Esophagus squamous epithelium (tissue), 4 donors: ENCODE results near the gene KLHL35.
A peak's percentile ranks its signal among the peaks of the same experiment; 100 is the strongest.

Experiments
- POLR2A ChIP-seq, 4 donors: fragments of 450-650 bp; IDR thresholded peaks; one replicate each; pipeline ENCODE4 v1.6.1; 2017; ENCODE audit warnings: antibody characterized with exemption in 4 of 4, mild to moderate bottlenecking in 4 of 4, moderate library complexity in 3 of 4
- TF ChIP-seq, protein P1 (sequence below), 6 experiments: fragments of 450-650 bp in 4 of 6; fragments of 200-600 bp in 2 of 6; sonication (generic) in 2 of 6; IDR thresholded peaks; one replicate each; pipeline ENCODE4 v1.5.1; 2016 to 2019; ENCODE audit warnings: antibody characterized with exemption in 6 of 6, mild to moderate bottlenecking in 4 of 6, moderate library complexity in 4 of 6

DNA sequence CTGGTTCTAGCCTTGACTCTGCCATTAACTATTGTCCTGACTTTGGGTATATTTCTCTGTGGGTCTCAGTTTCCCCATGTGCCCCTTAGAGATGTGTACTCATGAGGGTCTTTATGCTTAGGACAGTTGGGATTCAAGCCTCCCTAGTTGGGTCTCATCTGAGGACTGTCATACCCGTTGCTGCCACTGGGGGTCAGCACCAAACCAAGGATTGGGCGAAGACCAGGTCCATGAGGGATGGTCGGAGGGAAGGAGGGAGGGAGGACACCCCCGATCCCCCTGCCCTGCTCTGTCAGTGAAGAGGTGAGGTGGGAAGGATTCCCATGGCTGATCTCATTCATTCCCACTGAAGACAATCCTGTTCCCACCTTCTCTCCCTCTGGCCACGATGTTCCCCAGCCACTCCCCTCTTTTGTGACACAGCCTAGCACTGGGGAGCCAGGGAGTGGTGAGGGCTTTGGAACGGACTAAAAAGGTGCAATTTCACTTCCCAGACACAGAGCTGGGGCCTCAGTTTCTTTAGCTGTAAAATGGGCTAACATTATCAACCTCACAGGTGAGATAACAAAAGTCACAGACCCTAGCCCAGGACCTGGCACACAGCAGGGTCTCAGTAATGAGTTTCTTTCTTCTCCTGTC is 12.4 kb upstream of the KLHL35 start:
- TF ChIP-seq, protein P1, sequence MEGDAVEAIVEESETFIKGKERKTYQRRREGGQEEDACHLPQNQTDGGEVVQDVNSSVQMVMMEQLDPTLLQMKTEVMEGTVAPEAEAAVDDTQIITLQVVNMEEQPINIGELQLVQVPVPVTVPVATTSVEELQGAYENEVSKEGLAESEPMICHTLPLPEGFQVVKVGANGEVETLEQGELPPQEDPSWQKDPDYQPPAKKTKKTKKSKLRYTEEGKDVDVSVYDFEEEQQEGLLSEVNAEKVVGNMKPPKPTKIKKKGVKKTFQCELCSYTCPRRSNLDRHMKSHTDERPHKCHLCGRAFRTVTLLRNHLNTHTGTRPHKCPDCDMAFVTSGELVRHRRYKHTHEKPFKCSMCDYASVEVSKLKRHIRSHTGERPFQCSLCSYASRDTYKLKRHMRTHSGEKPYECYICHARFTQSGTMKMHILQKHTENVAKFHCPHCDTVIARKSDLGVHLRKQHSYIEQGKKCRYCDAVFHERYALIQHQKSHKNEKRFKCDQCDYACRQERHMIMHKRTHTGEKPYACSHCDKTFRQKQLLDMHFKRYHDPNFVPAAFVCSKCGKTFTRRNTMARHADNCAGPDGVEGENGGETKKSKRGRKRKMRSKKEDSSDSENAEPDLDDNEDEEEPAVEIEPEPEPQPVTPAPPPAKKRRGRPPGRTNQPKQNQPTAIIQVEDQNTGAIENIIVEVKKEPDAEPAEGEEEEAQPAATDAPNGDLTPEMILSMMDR (IDR thresholded peaks at IDR 0.05) = peak; percentile 91 to 94 (median 94)
- TF ChIP-seq POLR2A (IDR thresholded peaks at IDR 0.05) = no peak
